HepG2 (cell line): ENCODE measurements around the gene HADH. TPM values are rescaled to one million over a fixed set of nuclear protein-coding genes. Genes with fewer than 3 reads are reported as not detected.

Experiments used
- CBFB ChIP-seq: sonication (generic); formaldehyde crosslinking; IDR thresholded peaks from 2 replicates; pipeline ENCODE4 v1.4.0; 2020; ENCODE audit warnings: missing genetic modification reagents
- CREBL2 ChIP-seq: sonication (generic); formaldehyde crosslinking; IDR thresholded peaks from 2 replicates; pipeline ENCODE4 v1.8.1; 2023; ENCODE audit warnings: missing genetic modification reagents, mild to moderate bottlenecking, borderline replicate concordance
- IKZF5 ChIP-seq: IDR thresholded peaks from 2 replicates; pipeline ENCODE4 v1.6.1; 2018; ENCODE audit warnings: missing genetic modification reagents, mild to moderate bottlenecking, missing compliant biosample characterization
- PHB2 ChIP-seq: fragments of 450-650 bp; IDR thresholded peaks from 2 replicates; pipeline ENCODE4 v1.6.1; 2018; ENCODE audit not compliant: partially characterized antibody
- ZNF10 ChIP-seq: sonication (generic); formaldehyde crosslinking; IDR thresholded peaks from 2 replicates; pipeline ENCODE4 v1.4.0; 2020; ENCODE audit warnings: mild to moderate bottlenecking, low read depth, missing genetic modification reagents, borderline replicate concordance
- ZNF20 ChIP-seq: sonication (generic); formaldehyde crosslinking; IDR thresholded peaks from 2 replicates; pipeline ENCODE4 v1.4.0; 2020; ENCODE audit warnings: mild to moderate bottlenecking, moderate library complexity, missing genetic modification reagents
- ZNF234 ChIP-seq: sonication (generic); formaldehyde crosslinking; conservative IDR thresholded peaks from 2 replicates; pipeline ENCODE4 v1.5.1; 2020; ENCODE audit warnings: mild to moderate bottlenecking, missing genetic modification reagents
- ZNF276 ChIP-seq: sonication (generic); formaldehyde crosslinking; IDR thresholded peaks from 2 replicates; pipeline ENCODE4 v1.4.0; 2020; ENCODE audit warnings: mild to moderate bottlenecking, low read depth, missing genetic modification reagents
- ZNF446 ChIP-seq: sonication (generic); formaldehyde crosslinking; IDR thresholded peaks from 2 replicates; pipeline ENCODE4 v1.5.0; 2020; ENCODE audit warnings: mild to moderate bottlenecking, missing genetic modification reagents
- ZNF615 ChIP-seq: sonication (generic); formaldehyde crosslinking; IDR thresholded peaks from 2 replicates; pipeline ENCODE4 v1.5.0; 2020; ENCODE audit warnings: mild to moderate bottlenecking, missing genetic modification reagents, borderline replicate concordance
- polyA plus RNA-seq, 8 experiments: library from polyadenylated mRNA; depleted of rRNA in 3 of 8; stranded (reverse) in 7 of 8; unstranded in 1 of 8; fragments of >200 nt; fragmentation: Illumina TruSeq in 4 of 8; extraction: Trizol in 4 of 8; gene quantifications; 2 replicates each; pipeline versions ENCODE4 v1.2.1 to v1.2.3, GENCODE V29; 2011 to 2016; ENCODE audit warnings: low read depth in 4 of 8, missing spikeins in 1 of 8, mixed read lengths in 1 of 8; ENCODE audit not compliant: insufficient read depth in 1 of 8
- total RNA-seq, 5 experiments: library from RNA; depleted of rRNA; stranded (reverse); fragments of >200 nt; fragmentation: Illumina TruSeq; extraction: Trizol; gene quantifications; 2 replicates each; pipeline ENCODE4 v1.2.3, GENCODE V29; 2016; ENCODE audit warnings: low read depth in 1 of 5
- TF ChIP-seq, protein P1 (sequence below): sonication (generic); formaldehyde crosslinking; IDR thresholded peaks from 2 replicates; pipeline ENCODE4 v1.9.0; 2021; ENCODE audit warnings: mild to moderate bottlenecking, missing genetic modification reagents

Gene HADH
- total and polyA plus RNA-seq, 2 of the 13 experiments (the other 11 are each of a cell fraction or from before 2014, with no cell fraction given) = 29.6 to 33.9 TPM

DNA sequence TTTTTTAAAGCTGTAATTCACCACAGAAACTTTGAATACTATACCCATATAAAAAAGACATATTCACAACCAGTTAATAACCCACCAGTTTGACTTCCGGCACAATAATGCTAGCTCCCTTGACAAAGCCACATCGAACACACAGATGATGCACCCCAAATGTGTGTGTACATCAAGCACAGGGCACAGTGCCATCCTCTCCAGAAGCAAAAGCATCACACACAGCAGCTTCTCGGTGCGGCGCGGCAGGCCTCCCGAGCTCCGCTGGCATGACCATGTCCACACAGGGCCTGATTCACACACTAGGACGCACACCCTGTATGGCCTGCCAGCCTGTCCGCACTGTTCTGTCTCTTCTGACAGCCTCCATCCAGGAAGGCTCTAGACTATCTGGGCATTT lies 91.1 kb downstream of the HADH start (continued):
- TF ChIP-seq, protein P1, sequence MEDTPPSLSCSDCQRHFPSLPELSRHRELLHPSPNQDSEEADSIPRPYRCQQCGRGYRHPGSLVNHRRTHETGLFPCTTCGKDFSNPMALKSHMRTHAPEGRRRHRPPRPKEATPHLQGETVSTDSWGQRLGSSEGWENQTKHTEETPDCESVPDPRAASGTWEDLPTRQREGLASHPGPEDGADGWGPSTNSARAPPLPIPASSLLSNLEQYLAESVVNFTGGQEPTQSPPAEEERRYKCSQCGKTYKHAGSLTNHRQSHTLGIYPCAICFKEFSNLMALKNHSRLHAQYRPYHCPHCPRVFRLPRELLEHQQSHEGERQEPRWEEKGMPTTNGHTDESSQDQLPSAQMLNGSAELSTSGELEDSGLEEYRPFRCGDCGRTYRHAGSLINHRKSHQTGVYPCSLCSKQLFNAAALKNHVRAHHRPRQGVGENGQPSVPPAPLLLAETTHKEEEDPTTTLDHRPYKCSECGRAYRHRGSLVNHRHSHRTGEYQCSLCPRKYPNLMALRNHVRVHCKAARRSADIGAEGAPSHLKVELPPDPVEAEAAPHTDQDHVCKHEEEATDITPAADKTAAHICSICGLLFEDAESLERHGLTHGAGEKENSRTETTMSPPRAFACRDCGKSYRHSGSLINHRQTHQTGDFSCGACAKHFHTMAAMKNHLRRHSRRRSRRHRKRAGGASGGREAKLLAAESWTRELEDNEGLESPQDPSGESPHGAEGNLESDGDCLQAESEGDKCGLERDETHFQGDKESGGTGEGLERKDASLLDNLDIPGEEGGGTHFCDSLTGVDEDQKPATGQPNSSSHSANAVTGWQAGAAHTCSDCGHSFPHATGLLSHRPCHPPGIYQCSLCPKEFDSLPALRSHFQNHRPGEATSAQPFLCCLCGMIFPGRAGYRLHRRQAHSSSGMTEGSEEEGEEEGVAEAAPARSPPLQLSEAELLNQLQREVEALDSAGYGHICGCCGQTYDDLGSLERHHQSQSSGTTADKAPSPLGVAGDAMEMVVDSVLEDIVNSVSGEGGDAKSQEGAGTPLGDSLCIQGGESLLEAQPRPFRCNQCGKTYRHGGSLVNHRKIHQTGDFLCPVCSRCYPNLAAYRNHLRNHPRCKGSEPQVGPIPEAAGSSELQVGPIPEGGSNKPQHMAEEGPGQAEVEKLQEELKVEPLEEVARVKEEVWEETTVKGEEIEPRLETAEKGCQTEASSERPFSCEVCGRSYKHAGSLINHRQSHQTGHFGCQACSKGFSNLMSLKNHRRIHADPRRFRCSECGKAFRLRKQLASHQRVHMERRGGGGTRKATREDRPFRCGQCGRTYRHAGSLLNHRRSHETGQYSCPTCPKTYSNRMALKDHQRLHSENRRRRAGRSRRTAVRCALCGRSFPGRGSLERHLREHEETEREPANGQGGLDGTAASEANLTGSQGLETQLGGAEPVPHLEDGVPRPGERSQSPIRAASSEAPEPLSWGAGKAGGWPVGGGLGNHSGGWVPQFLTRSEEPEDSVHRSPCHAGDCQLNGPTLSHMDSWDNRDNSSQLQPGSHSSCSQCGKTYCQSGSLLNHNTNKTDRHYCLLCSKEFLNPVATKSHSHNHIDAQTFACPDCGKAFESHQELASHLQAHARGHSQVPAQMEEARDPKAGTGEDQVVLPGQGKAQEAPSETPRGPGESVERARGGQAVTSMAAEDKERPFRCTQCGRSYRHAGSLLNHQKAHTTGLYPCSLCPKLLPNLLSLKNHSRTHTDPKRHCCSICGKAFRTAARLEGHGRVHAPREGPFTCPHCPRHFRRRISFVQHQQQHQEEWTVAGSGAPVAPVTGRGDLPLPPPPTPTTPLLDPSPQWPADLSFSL = no peak
- TF ChIP-seq ZNF276 (CRISPR knock-in tag) (no peak), IKZF5 (CRISPR knock-in tag) (no peak), CBFB (CRISPR knock-in tag) (no peak), ZNF446 (no peak), ZNF615 (no peak), ZNF234 (CRISPR knock-in tag) (no peak), CREBL2 (CRISPR knock-in tag) (no peak), ZNF10 (CRISPR knock-in tag) (no peak), PHB2 (no peak), ZNF20 (CRISPR knock-in tag) (no peak)
